GM21367 (cell line): ENCODE results near the gene CHADL.

Experiments used
- ATAC-seq: cut with Tn5 transposase; IDR thresholded peaks from one replicate; pipeline ENCODE4 v1.9.1; 2021; ENCODE audit not compliant: unreplicated experiment

CHADL gene

DNA sequence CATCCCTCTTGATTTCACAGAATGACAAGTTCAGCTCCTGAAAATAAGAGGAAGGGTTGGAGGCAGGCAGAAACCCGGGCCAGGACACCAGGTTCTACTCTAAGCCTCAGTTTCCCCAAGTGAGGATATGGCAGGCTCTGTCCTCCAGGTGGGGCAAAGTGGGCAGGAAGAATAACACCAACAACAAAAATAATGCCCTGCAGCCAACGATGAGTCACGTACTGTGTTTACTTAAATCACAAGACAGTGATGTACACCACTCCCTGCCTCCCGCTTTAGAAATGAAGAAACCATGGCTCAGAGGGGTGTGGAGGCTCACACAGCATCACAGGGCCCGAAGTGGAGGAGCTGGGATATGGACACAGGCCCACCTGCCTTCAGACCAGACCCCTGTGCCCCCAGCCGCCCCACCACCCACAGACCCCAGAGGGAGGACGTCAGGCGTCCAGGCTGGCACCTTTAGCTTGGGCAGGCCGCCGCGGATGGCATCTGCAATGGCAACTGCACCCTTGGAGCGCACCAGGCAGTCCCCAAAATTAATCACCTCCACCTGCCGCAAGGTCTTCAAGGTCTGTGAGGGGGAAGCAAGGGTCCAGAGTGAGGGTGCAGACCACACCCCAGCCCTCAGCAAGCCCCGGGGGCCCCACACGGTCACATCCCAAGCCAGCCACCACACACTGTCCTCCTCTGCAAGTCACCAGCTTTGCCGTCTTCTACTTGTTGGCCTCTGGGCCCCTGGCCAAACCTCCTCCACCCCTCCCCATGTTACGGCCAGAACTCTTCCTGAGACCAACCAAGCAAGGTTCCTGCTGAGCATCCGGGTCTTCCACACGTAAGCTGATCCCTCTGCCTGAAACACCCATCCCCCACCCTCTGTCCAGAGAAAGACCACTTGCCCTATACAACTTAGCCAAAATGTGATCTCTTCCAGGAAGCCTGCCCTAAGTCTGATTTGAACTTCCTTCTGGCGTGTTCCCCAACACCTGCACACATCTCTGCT, 15.8 kb upstream of the CHADL start:
- no peak for ATAC-seq

DNA sequence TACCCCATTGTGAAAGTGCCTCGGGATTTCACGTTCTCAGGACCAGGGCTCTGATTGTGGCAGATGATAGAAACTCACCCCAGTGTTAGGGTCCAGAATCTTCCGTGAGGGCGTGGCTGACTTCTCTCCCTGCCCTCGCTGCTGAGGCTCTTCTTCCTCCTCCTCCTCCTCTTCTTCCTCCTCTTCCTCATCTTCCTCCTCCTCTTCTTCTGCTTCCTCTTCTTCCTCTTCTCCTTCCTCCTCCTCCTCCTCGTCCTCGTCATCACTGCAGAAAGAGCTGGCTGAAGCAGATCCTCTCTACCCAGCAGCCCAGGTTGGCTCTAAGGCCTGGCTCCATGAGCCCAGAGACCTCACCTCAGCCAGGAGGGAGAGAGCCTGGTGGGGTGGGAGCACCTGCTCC, 13.5 kb upstream of the CHADL start:
- ATAC-seq = no peak

GRCh38 chr22:41252365-41252764, 11.6 kb upstream of the CHADL start:
- ATAC-seq = no peak

GRCh38 chr22:41250127-41250526, 9.4 kb upstream of the CHADL start:
- ATAC-seq = no peak

DNA sequence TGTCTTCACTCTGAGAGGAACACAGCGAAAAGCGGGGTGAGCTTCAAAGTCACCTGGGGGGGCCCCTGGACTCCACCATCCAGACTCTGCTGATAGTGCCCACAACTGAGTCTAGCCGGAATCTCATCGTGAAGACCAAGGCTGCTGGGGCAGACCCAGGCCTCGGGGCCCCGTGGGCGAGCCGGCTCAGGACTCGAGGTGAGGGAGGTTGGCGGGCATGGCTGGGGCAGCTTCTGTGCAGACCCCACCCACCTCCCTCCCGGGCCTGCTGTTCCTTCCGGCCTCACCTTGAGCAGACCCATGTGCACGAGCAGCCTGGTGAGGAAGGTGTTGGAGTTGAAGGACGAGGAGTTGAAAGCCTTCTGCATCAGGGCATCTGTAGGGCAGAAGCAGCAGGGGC, 8.7 kb upstream of the CHADL start:
- no peak for ATAC-seq

DNA sequence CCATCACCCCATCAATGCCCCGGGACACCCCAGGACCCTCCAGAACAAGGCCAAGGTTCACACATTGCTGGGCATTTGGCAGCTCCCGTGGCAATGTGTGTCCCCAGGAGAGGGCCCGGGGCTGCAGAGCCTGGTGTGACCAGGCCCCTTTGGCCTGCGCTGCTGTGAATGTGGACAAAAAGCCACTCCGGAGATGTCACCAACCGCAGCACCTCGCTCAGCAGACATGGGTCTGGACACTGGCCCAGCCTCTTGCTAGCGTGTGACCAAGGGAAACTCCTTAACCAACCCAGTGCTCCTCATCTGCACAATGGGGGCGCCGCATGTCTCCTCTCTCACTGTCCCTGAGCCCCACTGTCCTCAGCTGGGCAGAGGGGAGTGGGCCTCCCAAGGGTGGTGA, 8.0 kb upstream of the CHADL start:
- ATAC-seq = no peak

GRCh38 chr22:41248314-41248713, 7.6 kb upstream of the CHADL start:
- no peak for ATAC-seq

GRCh38 chr22:41247703-41248102, 7.0 kb upstream of the CHADL start:
- ATAC-seq = no peak

GRCh38 chr22:41245917-41246499, 5.3 kb upstream of the CHADL start:
- ATAC-seq = no peak

GRCh38 chr22:41243361-41243760, 2.6 kb upstream of the CHADL start:
- no peak for ATAC-seq

- ATAC-seq = no peak
Measured at GRCh38 chr22:41242396-41243117, 1.8 kb upstream of the CHADL start.

DNA sequence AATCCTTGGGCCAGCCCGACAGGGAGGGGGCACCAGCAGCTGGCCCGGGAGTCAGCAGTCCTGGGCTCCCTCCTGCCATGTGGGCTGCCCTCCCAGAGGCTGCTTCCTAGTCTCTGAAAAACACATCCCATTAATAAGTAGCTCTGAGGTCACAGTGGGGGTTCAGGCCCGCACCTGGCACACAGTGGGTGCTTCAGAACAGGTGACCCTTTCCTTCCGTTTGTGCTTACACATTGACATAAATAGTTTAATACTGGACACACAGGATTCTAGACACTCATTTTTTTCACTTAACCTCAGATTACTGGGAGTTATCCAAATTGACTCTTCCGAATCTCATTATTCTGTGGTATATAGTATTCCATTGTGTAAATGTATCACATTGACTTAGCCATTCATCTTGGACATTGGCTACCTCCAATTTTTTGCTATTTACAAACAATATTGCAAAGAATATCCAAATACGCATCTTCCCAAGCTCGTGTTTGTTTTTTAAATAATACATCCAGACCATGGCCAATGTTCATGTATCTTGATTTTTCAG, 474 bp upstream of the CHADL start:
- no peak for ATAC-seq

- no peak for ATAC-seq
Measured at GRCh38 chr22:41239443-41240128, 1.1 kb downstream of the CHADL start.

DNA sequence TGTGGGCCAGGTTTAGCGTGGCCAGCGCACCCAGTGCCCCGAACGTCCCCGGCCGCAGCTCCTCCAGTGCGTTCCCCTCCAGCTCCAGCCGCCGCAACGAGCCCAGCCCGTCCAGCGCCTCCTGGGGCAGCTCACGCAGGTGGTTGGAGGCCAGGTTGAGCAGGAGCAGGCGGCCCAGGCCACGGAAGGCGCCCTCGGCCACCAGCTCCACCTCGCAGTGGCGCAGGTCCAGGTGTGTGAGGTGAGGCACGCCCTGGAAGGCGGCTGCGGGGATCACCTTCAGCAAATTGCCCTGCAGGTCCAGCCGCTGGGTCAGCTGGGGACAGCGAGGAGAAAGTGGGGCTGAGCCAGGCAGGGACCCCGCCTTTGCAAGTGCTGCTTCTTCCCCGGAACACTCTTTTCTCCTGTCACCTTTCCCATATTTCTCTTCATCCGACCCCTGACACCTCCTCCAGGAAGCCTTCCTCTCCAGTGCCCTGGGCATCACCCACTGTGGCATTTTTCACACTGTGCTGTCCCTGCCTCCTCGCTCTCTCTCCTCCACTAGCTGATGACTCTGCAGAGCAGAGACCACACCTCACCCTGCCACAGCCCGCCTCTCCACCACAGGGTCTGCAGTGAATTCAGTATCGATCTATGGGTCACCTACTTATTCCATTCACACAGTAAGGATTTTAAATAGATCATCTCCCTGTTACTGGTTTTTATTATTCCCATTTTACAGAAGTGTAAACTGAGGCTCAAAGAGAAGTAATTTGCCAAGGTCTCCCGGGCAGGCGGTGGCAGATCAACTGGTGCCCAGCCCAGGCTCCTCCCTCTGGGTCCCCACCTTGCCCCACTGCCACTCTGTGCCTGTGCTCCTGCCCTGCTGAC, 1.9 kb downstream of the CHADL start:
- no peak for ATAC-seq

GRCh38 chr22:41237707-41238569, 2.8 kb downstream of the CHADL start:
- no peak for ATAC-seq

DNA sequence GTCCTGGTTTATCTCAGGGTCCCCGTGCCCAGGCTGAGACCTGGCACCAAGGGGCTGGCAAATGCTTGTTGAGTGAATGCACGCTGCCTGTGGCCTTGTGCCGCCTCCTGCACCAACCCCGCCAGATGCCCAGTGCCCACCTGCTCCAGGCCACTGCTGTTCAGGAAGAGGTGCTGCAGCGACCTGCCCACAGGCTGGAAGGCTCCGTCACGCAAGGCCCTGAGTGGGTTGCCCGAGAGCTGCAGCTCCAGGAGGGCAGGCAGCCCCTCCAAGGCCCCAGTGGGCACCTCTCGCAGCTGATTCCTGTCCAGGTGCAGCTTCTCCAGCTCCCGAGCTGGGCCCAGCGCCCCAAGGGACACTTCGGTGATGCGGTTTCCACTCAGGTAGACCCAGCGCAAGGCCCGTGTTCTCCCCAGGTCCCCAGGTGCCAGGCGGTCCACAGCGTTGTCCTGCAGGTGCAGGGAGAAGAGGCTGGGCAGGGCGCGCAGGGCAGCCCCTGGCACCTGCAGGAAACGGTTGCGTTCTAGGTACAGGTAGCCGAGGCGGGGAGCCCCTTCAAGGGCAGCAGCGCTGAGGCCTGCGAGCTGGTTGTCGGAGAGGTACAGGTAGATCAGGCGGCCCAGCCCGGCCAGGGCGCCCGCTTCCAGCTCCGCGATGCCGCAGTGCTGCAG, 3.6 kb downstream of the CHADL start:
- no peak for ATAC-seq

- no peak for ATAC-seq
Measured at GRCh38 chr22:41234815-41235695, 5.7 kb downstream of the CHADL start.
